Urothelium cell line (cell line): ENCODE results near the gene FADS6.
A peak's percentile ranks its signal among the peaks of the same experiment; 100 is the strongest.

ENCODE experiments used
- DNase-seq: peaks from one replicate; pipeline ENCODE4 v3.0.0; 2011; ENCODE audit warnings: low spot score, mixed read lengths
- FAIRE-seq: peaks from 2 replicates; lab custom pipeline; 2011; peaks lifted over from hg19 to GRCh38; lab: Jason Lieb, UNC

FADS6 gene

DNA sequence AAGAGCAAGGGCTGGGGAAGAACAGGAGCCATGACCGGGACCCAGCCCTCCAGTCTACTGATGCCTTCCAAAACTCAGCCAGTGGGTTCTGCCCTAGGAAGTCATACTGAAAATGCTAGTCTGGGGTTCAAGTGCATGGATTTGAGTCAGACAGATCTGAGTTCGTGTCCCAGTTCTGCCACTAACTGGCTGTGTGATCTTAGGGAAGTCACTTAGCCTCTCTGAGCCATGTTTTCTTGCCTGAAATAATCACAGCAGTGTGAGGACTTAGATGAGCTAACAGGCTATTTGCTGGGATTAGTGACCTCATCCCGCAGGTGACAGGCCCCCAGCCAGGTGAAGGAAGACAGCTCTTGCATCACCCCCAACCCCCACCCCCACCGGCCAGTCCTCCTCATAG, 38.1 kb downstream of the FADS6 start:
- no peak for DNase-seq
- peak; percentile 42 for FAIRE-seq

DNA sequence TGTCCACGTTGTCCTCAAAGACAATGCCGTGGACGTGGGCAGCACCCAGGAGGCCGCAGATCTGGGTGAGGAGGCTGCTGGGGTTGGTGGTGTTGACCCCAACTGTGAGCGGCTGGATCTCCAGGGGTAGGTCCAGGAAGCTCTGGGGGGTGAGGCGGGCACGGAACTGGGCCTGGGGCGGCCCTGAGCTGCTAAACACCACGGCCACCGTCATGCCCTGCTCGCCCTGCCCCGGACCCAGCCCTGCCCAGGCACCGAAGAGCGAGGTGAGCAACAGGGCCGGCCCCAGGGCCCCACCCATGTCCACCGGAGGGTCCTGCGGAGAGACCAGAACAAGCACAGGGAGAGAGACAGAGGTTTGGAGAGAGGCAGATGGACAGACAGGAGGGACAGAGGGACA, 38.6 kb downstream of the FADS6 start:
- DNase-seq (no peak), FAIRE-seq (no peak)

DNA sequence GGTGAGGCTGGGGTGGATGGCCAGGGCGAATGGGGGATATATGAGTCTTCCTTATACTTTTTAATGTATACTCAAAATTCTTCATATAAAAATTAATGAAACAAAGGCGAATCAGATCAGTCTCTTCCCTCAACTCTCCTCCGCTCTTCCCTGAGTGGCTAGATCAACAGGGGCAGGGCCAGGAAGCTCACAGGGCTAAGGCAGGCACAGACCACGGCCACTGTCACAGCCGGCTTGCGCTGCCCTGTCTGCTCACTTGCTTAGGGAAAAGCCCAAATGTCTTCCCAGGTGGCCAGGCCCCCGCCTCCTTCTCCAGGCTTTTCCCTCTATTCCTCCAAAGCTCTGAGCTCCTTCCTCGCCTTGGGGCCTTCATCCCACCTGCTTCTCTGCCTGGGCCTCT, 39.8 kb downstream of the FADS6 start:
- DNase-seq: no peak
- no peak for FAIRE-seq

DNA sequence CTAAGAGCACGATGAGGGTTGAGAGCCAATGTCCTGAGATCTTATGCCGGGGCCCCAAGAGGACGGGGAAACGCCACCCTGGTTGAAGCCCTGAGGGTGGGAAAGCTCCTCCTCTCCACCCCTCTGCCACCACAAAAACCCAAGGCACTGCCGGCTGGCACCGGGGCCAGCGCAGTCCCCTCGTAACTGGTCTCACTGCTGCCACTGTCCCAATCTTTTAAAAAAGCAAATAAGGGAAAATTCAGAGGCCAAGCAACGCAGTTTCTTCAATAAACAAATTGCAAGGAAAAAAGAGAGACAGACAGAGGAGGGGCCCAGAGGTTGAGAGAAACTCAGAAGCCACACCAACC, 40.4 kb downstream of the FADS6 start:
- FAIRE-seq (no peak), DNase-seq (no peak)

DNA sequence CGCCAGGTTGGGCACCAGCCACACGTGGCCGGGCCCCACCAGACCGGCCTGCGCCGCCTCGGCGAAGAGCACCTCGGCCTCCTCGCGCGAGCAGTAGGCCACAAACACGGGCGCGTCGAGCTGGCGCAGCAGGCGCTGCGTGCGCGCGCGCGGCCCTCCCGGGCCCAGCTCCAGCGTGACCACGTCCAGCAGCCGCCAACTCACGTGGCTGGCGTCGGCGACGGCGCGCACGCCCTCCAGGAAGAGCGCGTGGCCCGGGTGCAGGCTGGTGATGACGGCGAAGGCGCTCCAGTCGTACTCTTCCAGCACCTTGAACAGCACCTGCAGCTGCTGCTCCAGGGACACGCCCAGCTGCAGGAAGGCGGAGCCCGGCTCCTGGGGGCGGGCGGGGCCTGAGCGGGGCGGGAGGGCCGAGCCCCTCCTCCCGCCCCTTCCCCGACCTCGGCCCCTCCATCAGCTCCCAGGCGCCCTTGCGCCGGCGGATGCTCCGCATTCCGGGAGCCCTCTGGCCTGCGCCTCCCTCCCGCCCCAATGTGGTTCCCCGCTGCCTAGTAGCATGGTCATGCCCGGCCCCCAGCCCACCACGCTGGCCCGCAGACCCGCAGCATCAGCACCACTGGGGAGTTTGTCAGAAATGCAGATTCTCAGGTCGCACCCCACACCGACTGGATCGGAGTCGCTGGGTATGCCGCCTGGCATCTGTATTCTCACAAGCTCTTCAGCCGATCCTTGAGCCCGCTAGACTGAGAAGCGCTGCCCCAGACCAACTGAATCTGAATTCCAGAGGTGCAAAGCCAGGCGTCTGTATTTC, 41.0 kb downstream of the FADS6 start:
- peak; percentile 45 for DNase-seq
- peak; percentile 65 for FAIRE-seq

DNA sequence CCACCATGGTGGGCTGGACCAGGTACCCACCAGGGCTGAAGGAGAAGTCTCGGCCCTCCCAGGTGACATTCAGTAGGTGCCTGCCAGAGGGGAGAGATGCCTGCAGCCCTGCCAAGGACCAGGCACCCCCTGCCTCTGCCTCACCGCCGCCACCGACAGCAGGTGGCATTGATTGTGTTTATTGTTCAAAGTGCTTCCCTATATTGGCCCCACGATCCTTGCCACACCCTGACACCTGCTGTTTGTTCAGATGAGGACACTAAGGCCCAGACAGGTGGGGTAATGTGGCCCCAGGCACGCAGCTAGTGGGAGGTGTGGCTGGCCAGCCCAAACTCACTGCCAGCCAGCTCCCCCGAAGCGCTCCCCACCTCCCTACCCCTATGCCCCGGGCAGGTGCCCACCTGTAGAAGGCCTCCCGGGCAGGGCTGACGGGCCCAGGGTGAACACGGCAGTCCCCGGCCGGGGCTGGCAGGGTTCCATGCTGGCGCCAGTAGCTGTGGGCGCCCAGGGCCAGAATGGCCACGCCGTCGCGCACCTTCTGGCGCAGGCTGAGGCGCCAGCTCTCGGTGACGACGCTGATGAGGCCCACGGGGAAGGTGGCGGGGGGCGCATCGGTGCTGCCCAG, 41.7 kb downstream of the FADS6 start:
- DNase-seq (no peak), FAIRE-seq (peak; percentile 30)

DNA sequence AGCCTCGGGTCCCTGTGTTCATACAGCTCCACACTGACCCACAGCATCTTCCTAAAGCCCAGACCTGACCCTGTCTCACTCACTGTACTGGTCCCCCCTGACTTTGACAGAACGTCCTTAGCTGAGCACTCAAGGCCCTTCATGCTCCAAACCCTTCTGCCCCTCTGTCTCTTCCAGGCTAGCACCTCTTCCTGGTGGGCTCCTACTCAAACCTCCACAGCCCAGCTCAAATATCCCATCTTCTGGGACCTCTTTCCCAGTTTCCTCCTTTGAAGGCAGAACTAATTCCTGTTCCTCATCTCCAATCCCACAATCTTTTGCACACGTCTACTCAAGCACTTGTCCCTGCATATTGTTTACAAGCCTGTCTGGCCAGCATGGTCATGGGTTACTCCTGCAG, 42.5 kb downstream of the FADS6 start:
- FAIRE-seq (no peak), DNase-seq (no peak)

DNA sequence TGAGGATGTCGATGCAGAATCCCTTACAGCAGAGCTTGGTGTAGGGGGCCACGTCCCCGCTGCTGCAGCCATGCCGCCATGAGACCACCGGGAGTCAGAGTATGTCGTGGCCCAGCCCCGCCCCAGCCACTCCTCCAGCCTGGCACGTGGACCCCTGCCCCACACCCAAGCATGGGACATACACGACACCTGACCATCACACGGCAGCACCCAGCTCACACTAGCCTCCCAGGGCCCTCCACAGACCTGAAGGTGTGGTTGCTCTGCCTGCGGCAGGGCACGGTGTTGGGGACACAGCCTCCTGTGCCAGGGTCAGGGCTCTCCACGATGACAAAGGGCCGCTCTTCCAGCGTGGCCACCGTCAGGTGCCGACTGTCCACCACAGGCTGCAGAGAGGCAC, 43.1 kb downstream of the FADS6 start:
- no peak for DNase-seq
- peak; percentile 67 for FAIRE-seq

DNA sequence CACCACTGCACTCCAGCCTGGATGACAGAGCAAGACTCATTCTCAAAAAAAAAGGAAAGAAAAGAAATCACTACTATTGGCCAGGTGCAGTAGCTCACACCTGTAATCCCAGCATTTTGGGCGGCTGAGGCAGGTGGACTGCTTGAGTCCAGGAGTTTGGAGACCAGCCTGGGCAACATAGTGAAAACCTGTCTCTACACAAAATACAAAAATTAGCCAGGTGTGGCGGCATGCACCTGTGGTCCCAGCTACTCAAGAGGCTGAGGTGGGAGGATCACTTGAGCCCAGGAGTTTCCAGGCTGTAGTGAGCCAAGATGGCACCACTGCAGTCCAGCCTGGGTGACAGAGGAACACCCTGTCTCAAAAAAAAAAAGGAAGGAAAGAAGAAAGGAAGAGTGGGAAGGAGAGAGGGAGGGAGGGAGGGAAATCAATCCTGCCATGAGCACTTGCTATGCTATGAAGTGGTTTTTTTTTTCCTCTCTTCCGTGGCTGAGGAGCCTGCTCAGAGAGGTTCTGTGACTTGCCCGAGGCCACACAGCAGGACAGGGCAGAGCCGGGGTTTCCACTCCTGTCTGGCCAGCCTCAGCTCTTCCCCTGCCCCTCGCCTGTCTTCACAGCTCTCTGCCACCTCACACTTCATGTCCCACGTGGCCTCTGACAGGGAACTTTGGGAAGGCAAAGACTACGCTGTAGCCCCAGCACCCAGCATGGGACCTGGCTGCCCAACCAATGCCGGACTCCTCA, 44.6 kb downstream of the FADS6 start:
- no peak for DNase-seq
- FAIRE-seq: no peak

DNA sequence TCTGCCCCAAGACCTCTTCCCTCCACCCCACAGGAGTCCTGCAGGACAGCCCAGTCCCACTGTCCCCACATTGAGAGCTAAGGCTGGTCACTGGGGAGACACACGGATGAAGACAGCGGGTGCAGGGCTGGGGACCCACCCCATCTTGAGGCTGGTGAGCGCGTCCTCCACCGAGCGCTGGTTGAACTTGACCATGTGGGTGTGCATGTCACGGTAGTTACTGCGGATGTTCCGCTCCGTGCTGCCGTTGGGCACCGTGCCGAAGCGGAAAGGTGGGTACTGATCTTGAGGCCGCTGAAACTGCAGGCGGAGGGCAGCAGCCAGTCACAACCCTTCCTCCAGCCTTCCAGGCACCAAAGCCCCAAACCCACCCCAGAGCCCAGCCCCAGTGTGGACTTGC, 46.8 kb downstream of the FADS6 start:
- FAIRE-seq: peak; percentile 70
- no peak for DNase-seq

DNA sequence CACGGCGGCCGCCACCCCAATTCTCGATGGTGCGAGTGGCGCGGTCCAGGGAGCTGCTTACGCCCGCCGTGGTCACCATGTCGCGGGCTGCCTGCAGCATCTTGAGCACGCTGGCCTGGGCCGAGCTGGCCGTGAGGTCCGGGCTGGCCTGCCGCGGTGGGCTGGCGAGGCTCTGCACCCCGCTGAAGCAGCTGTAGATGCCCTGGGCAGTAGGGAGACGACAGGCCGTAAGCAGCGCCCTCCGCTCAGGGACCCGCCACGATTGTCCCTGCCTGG, 50.1 kb downstream of the FADS6 start:
- no peak for DNase-seq
- FAIRE-seq: no peak

DNA sequence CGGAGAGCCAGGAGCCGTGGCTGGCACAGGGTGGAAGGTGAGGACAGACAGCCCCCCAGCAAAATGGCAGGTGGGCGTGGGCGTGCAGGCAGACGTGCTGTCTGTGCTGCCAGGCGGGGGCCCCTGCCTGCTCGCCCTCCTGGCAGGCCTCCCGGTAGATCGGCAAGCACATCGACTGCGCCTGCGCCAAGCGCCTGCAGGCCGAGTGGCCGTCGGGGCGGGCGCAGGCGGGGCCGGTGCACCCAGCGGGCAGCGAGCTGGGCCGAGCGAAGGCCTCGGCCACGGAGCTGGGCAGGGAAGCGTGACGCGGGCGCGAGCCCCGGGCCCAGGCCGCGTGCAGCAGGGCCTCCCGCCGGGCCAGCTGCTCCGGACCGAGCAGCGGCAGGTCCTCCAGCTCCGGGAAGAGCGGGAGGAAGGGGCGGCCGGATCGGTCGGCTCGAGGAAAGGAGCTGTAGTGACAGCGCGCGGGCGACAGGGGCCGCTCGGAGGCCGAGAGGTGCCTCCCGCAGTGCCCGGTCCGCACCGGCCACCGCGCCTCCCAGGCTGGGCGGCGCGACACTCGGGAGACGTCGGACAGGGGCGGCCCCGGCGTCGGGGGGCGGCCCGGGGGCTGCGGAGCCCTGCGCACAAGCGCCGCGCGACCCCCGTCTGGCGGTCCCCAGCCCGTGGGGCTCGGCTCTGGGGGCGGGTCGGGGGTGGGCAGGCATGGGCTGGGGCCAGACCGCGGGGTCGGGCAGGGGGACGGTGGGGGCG, 50.7 kb downstream of the FADS6 start:
- DNase-seq (no peak), FAIRE-seq (no peak)

DNA sequence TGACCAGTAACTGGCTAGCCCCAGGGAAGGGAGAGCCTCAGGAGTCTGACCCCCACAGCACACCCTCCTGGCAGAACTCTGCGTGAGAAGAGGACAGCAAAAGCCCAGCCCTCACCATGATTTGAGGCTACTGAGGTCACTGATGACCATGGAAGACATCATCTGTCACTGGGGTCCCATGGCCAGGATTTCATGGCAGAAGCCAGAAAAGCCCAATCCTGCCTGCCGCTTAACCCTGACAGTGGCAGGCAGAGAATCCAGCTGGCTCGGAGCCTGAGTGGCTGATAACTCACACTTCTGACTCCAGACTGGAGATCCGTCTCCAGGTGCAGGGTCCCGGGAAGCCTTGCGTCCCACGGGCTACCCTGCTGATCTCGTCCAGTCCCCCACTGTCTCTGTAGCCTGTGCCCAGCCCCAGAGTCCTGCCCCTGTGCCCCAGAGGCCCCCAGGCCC, 51.3 kb downstream of the FADS6 start:
- FAIRE-seq (no peak), DNase-seq (no peak)

DNA sequence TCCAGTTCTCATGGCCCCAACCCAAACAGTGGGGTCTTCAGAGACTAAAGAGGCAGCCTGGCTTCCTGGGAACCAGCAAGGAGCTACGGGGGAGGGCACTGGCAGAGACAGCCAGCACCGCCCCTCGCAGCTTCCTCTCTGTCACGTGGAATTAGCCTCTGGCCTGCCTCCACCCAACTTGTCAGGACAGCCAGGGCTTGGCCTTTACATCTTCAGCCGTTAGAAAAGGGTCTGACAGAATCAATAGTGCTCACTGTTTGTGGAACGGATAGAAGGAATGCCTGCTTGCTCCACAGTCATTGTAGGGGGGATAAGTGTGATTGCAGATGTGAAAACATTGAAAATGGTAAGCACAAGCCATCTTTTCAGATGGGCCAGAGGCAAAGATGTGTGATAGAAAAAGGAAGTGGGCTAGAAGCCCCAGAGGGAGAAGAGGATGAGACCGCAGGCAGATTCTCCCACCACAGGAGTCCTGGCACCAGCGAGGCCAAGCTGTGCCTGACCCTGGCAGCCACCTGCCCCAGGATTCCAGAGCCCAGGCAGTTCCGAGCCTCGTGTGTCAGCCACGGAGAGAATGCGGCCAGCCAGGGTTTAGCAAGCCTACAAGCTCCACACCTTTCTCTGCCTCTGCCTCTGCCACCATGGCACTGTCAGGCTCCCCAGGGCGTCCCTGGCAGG, 52.3 kb downstream of the FADS6 start:
- DNase-seq (no peak), FAIRE-seq (no peak)

DNA sequence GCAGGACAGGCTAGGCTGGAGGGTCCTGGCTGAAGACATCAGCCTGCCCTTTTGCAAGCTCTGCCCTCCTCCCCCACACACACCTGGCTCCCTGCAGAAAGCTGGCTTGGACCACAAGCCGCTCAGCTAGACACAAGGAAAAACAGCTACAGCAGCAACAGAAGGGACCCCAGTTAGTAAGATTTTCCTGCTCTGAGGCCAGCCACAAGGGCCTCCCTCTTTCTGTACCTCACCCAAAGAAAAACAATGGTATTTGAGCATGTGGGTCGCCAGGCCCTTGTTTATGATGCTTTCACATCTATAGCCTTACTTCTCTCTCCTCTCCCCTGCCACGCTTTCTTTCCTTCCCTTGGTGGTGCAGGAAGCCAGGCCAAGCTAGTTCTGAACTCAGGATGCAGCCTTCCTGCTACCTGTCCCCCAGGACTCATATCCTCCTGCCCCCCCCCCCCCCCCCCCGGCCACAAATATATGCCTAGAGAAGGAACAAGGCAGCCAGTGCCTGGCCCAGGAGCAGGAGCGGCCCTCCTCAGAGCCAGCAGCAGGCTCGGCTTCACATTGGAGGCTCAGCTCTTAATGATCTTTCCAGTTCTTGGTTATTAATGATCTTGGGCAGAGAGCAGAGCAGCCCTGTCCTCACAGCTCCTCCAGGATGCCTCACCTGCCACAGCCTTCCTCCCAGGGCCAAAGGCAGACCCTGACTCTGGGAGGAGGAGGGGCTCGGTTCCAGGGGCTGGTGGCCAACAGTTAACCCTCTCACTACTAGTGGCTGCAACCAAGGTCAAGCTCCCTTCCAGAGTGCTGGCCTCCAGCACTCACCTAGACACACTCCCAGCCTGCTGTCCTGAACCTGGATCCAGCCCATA, 53.2 kb downstream of the FADS6 start:
- DNase-seq (no peak), FAIRE-seq (no peak)

DNA sequence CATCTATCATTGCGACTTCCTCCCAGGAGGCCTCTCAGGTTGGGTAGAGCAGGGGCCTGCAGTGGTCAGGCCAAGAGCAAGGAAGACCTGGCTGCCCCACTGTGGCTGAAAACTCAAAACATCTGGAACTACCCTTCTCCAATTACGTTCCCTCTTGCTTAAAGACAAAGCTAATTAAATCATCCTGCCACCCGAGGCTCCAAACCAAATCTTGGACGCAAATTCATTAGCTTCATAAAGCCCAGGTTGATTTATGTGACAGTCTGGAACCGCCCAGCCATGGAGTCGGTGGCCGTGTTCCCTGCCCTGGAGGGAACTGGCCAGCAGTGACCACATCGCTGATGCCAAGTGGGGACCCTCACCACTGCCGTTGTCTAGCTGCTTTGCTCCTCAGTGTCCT, 55.2 kb downstream of the FADS6 start:
- DNase-seq (no peak), FAIRE-seq (no peak)

DNA sequence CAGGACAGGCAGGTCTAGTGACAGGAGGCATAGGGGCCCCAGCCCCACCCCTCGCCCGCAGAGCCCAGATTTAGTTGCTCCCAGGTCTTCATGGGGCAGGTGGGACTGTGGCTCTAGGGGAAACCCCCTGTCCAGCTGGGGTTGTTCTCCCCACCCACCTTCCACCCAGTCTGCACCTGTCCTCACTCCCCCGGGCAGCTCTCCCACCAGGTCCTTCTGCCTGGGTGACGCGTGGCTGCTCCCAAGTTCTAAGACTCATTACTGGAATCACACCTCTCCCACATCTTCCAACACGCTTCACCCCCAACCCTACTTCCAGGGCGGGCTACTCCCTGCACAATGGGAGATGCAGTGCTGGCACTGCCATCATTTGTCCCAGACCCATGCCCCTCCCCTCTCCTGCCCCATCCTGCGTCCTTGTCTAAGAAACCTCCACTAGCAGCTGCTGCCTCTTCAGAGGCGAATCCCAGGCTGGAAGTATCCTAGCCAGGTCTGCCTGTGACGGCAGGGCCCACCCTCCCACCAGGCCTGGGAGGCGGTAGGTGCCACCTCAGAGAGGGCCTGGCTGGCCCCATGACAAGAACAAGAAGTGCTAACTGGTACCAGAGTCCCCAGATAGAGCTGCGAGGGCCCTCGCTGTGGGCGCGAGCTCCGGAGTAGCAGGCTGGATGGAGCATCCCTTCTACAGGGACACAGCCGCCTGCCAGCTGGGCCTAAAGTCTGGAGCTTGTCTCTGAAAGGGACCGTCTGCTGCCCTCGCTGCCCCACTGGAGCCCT, 56.6 kb downstream of the FADS6 start:
- DNase-seq (no peak), FAIRE-seq (no peak)

DNA sequence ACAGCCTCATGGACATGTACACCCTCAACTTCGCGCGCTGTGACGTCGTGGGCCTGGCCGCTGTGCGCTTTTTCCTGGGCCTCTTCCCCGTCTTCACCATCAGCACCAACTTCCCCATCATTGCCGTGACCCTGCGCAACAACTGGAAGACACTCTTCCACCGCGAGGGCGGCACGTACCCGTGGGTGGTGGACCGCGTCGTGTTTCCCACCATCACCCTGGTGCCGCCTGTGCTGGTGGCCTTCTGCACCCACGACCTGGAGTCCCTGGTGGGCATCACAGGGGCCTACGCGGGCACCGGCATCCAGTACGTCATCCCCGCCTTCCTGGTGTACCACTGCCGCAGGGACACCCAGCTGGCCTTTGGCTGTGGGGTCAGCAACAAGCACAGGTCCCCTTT, 57.2 kb downstream of the FADS6 start:
- DNase-seq (no peak), FAIRE-seq (no peak)
